ENCODE data around the gene LRP1.

Gene LRP1

GRCh38 chr12:57248934-57249742, 120.9 kb downstream of the LRP1 start:
- TF ChIP-seq, protein P1, sequence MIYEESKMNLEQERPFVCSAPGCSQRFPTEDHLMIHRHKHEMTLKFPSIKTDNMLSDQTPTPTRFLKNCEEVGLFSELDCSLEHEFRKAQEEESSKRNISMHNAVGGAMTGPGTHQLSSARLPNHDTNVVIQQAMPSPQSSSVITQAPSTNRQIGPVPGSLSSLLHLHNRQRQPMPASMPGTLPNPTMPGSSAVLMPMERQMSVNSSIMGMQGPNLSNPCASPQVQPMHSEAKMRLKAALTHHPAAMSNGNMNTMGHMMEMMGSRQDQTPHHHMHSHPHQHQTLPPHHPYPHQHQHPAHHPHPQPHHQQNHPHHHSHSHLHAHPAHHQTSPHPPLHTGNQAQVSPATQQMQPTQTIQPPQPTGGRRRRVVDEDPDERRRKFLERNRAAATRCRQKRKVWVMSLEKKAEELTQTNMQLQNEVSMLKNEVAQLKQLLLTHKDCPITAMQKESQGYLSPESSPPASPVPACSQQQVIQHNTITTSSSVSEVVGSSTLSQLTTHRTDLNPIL (CRISPR knock-in tag; IDR thresholded peaks at IDR 0.05; ENCODE audit: low read depth) = no peak
- TF ChIP-seq ARNTL (CRISPR knock-in tag; IDR thresholded peaks at IDR 0.05; ENCODE audit: borderline replicate concordance, low read depth) = no peak
- no peak for ATAC-seq

- ATAC-seq = no peak
- no peak for TF ChIP-seq CSDC2 (CRISPR knock-in tag; IDR thresholded peaks at IDR 0.05)
- TF ChIP-seq, protein P1 (CRISPR knock-in tag; IDR thresholded peaks at IDR 0.05; ENCODE audit: low read depth) = no peak
- TF ChIP-seq TCF4 (CRISPR knock-in tag; IDR thresholded peaks at IDR 0.05; ENCODE audit: borderline replicate concordance) = no peak
- no peak for TF ChIP-seq ZFP30 (CRISPR knock-in tag; IDR thresholded peaks at IDR 0.05)
- TF ChIP-seq ZC3H10 (CRISPR knock-in tag; IDR thresholded peaks at IDR 0.05) = no peak
- no peak for TF ChIP-seq ZNF70 (CRISPR knock-in tag; IDR thresholded peaks at IDR 0.05)
- no peak for TF ChIP-seq PPARA (CRISPR knock-in tag; IDR thresholded peaks at IDR 0.05; ENCODE audit: borderline replicate concordance)
- no peak for TF ChIP-seq RARB (CRISPR knock-in tag; IDR thresholded peaks at IDR 0.05)
- TF ChIP-seq ZNF565 (CRISPR knock-in tag; conservative IDR thresholded peaks at IDR 0.05; ENCODE audit: low read depth) = no peak
- TF ChIP-seq OSR1 (CRISPR knock-in tag; IDR thresholded peaks at IDR 0.05) = no peak
- TF ChIP-seq POU6F1 (CRISPR knock-in tag; IDR thresholded peaks at IDR 0.05; ENCODE audit: borderline replicate concordance, low read depth) = no peak
- TF ChIP-seq ESRRG (CRISPR knock-in tag; IDR thresholded peaks at IDR 0.05) = no peak
- no peak for TF ChIP-seq ZFP3 (CRISPR knock-in tag; IDR thresholded peaks at IDR 0.05)
- no peak for TF ChIP-seq SNAI2 (CRISPR knock-in tag; IDR thresholded peaks at IDR 0.05)
- no peak for TF ChIP-seq BACH2 (CRISPR knock-in tag; IDR thresholded peaks at IDR 0.05; ENCODE audit: borderline replicate concordance)
- no peak for TF ChIP-seq GLIS3 (CRISPR knock-in tag; IDR thresholded peaks at IDR 0.05)
- TF ChIP-seq TOX (CRISPR knock-in tag; IDR thresholded peaks at IDR 0.05; ENCODE audit: borderline replicate concordance) = no peak
- TF ChIP-seq ISL1 (CRISPR knock-in tag; IDR thresholded peaks at IDR 0.05) = no peak
- no peak for TF ChIP-seq ARNTL (CRISPR knock-in tag; IDR thresholded peaks at IDR 0.05; ENCODE audit: borderline replicate concordance, low read depth)
Measured at GRCh38 chr12:57250541-57250940, 122.3 kb downstream of the LRP1 start.

DNA sequence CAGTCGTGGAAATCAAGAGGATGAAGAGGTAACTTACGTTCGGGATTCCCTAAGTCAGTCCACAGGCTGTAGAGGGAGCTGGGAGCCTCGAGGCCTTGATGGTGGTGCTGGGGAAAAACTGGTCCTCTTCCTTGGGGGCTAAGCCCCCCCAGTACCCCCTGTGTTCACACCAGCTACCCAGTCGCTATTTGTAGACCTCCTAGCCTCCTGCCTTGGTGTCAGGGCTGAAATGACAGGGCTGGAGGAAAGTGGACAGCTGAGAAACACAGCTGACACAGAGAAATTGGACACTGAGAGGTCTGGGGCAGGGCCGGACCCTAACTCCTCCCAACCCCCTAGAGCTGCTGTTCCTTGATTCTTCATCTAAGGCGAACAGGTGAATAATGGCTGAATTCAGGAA, 122.7 kb downstream of the LRP1 start, which contains the start of gene STAC3:
STAC3 (minus strand) TSS at position 232 of the 400 bp plus-strand sequence. CDS start 1,551 bp downstream, outside the sequence.
- no peak for ATAC-seq
- TF ChIP-seq, protein P2, sequence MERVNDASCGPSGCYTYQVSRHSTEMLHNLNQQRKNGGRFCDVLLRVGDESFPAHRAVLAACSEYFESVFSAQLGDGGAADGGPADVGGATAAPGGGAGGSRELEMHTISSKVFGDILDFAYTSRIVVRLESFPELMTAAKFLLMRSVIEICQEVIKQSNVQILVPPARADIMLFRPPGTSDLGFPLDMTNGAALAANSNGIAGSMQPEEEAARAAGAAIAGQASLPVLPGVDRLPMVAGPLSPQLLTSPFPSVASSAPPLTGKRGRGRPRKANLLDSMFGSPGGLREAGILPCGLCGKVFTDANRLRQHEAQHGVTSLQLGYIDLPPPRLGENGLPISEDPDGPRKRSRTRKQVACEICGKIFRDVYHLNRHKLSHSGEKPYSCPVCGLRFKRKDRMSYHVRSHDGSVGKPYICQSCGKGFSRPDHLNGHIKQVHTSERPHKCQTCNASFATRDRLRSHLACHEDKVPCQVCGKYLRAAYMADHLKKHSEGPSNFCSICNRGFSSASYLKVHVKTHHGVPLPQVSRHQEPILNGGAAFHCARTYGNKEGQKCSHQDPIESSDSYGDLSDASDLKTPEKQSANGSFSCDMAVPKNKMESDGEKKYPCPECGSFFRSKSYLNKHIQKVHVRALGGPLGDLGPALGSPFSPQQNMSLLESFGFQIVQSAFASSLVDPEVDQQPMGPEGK (CRISPR knock-in tag; IDR thresholded peaks at IDR 0.05; ENCODE audit: borderline replicate concordance) = no peak
- TF ChIP-seq ZC3H10 (CRISPR knock-in tag; IDR thresholded peaks at IDR 0.05) (no peak), ARNTL (CRISPR knock-in tag; IDR thresholded peaks at IDR 0.05; ENCODE audit: borderline replicate concordance, low read depth) (no peak), ZNF565 (CRISPR knock-in tag; conservative IDR thresholded peaks at IDR 0.05; ENCODE audit: low read depth) (no peak), CSRNP3 (CRISPR knock-in tag; IDR thresholded peaks at IDR 0.05) (no peak), CSDC2 (CRISPR knock-in tag; IDR thresholded peaks at IDR 0.05) (no peak), TOX (CRISPR knock-in tag; IDR thresholded peaks at IDR 0.05; ENCODE audit: borderline replicate concordance) (no peak), ZNF8 (CRISPR knock-in tag; IDR thresholded peaks at IDR 0.05) (no peak), ZFP30 (CRISPR knock-in tag; IDR thresholded peaks at IDR 0.05) (no peak), POU6F1 (CRISPR knock-in tag; IDR thresholded peaks at IDR 0.05; ENCODE audit: borderline replicate concordance, low read depth) (no peak), TCF4 (CRISPR knock-in tag; IDR thresholded peaks at IDR 0.05; ENCODE audit: borderline replicate concordance) (no peak), RARB (CRISPR knock-in tag; IDR thresholded peaks at IDR 0.05) (no peak)
